GM12864 (cell line): ENCODE measurements around the gene NRP1.

Experiments
- DNase-seq: peaks from one replicate; pipeline ENCODE4 v3.0.0-alpha.2; 2011; ENCODE audit warnings: low read depth
- H3K4me3 ChIP-seq: 2 replicates; pipeline ENCODE4 v1.5.1; 2011; ENCODE audit warnings: mild to moderate bottlenecking, low read depth, low read length, control low read depth
- TF ChIP-seq, protein P1 (sequence below): IDR thresholded peaks from 2 replicates; pipeline ENCODE4 v1.5.1; 2011; ENCODE audit warnings: low read depth, mild to moderate bottlenecking, moderate library complexity, low read length, control low read depth, inconsistent platforms; ENCODE audit errors: missing control alignments

NRP1 gene

DNA sequence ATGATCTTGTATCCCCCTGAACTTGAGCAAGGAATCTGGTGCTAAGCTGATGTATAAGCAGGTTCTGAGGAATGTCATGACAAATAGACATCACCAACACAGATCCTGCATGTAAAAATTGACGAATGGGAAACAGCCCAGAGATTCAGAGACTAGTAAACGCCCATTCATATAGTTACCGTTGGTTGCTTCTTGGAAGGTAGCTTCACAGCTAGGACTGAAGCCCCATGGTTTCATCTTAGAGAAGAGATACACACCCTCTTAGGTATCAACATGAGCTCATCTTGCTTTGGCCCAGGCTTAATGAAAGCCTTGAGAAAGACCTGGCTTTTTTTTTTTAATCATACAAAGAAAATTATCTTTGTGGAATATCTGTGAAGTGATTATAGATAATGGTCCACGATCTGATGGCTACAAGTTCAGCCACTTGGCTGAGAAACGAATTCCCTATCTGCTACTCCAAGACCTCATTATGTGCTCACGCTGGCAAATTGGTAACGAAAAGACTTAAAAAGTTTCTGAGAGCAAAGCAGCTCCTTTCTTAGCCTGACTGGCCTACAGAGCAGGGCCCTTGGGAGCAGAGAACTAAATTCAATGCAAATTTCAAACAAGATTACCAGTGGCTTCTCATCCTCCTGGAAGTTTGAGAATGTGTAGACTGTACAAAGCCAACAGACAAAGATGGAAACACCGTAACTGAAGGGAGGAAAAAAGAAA, 181.1 kb downstream of the NRP1 start:
- TF ChIP-seq, protein P1, sequence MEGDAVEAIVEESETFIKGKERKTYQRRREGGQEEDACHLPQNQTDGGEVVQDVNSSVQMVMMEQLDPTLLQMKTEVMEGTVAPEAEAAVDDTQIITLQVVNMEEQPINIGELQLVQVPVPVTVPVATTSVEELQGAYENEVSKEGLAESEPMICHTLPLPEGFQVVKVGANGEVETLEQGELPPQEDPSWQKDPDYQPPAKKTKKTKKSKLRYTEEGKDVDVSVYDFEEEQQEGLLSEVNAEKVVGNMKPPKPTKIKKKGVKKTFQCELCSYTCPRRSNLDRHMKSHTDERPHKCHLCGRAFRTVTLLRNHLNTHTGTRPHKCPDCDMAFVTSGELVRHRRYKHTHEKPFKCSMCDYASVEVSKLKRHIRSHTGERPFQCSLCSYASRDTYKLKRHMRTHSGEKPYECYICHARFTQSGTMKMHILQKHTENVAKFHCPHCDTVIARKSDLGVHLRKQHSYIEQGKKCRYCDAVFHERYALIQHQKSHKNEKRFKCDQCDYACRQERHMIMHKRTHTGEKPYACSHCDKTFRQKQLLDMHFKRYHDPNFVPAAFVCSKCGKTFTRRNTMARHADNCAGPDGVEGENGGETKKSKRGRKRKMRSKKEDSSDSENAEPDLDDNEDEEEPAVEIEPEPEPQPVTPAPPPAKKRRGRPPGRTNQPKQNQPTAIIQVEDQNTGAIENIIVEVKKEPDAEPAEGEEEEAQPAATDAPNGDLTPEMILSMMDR = no peak
- no peak overlapping the region for H3K4me3 ChIP-seq
- DNase-seq = no peak

DNA sequence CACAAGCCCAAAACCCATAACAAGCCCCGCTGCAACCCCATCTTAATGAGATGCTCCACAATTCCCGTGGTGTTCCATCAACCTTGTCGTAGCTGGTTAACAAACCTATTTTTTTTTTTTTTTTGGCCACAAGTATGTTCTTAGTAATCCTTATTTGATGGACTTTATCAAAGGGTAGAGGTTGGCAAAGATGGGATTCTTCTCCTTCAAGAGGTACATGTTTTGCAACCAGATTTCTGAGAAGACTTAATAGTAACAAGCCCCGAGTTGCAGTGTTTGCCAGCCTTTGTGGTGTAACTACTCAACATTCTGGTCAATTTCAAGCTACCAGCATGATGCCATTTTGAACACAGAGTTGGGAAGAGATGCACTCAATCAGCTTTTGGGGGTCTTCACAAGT, 181.7 kb downstream of the NRP1 start:
- H3K4me3 ChIP-seq = no peak overlapping the region
- no peak for DNase-seq
- TF ChIP-seq, protein P1 = no peak

DNA sequence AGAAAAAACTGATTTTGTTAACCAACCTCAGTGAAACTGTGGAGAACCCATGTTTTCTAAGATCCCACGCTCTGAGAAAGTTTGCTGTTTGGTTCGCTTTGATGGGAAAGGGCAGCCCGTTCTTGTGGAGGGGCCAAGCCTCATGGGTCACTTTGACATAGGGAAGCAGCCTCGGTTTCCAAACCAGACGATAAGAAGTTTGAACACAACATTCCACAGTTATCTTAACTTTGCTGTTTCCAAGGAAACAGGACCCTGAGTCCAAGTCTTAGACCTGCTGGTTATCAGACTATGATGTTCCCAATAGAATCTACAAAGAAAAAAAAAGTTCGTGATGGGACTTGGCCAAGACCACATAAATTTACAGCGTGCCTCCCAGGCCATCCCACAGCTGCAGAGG, 182.3 kb downstream of the NRP1 start:
- no peak overlapping the region for H3K4me3 ChIP-seq
- TF ChIP-seq, protein P1 = no peak
- DNase-seq = no peak

DNA sequence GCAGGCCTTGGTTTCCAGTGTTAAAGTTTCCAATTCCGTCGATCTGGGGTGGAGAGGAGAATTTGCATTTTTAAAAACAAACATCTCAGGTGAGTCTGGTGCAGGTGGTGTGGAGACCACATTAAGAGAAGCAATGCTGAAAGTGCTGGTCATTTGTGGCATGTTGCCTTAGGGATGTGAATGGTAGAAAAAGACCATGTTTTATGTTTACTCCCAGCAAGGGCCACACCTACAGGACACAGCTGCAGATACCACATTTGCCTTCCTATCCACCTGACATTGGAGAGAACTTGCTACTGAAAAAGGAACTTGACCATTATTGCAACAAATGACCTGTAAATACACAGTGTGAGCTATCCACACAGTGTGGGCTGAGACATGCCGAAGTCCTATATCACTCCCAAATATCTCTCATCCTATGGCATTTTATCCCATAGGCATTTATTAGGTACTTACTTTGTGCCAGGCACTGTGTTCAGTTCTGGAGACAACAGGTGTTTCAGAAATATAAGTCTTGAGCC, 183.1 kb downstream of the NRP1 start:
- TF ChIP-seq, protein P1 = no peak
- DNase-seq = peak; percentile 7
- no peak overlapping the region for H3K4me3 ChIP-seq

DNA sequence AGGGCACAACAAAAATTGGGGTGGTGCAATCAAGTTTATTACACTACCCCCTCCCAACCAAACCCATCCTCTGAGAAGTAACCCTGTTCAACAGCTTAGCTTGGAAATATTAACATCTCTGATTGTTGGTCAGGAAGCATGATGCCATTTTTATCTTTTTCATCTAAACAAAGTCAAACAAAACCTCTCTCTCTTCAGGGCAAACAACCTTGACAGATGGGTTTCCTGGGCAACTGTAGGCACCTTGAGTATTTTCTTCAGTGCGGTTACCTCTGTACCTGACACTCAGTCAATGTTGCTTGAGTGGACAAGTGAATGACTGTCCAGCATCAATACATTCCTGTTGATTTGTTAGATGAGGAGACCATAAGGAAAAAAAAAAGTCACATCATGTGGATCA, 183.6 kb downstream of the NRP1 start:
- H3K4me3 ChIP-seq = no peak overlapping the region
- TF ChIP-seq, protein P1 = no peak
- no peak for DNase-seq

DNA sequence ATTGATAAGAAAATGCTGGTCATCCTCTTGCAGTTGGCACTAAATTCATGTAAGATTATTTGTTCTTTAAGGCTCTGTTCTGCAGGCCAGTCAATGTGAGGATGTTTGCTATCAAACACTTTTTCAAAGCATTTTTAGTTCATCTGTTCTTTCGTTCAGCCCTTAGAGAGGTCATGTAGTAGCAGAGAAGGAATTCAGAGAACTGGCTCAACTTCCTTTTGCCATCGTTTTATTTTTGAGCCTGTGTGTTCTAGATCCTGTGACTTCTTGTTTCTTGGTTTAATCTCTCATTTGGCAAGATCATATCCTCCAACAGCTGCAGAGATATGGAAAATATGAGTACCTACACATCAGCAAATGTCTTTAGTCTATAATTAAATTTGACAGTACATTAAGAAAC, 184.3 kb downstream of the NRP1 start:
- TF ChIP-seq, protein P1 = no peak
- H3K4me3 ChIP-seq = no peak overlapping the region
- DNase-seq = no peak

DNA sequence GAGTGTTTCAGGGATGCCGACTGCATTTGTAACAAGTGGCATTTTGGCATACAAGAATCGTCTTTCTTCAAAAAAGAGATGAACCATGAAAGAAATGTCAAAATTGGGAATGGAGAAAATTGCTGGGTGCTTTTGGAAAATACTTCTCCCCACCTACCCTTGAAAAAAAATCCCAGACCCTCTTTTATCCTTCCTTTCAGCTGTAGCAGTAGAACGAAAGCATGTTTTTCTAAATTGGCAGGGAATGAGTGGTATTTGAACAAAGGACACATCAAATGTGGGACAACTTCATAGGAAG, 187.5 kb downstream of the NRP1 start:
- no peak for DNase-seq
- no peak overlapping the region for H3K4me3 ChIP-seq
- TF ChIP-seq, protein P1 = no peak
